Cerebellar cortex (tissue), 1 donor: Measurements from ENCODE around the gene ANKRD11.
A peak's percentile ranks its signal among the peaks of the same experiment; 100 is the strongest.

Experiments
- DNase-seq: peaks from one replicate; pipeline ENCODE4 v3.0.0-alpha.2; 2015; ENCODE audit warnings: low spot score

ANKRD11 gene

GRCh38 chr16:89297156-89297874, 193.0 kb downstream of the ANKRD11 start:
- DNase-seq = no peak

- no peak for DNase-seq
These were observed 194.4 kb downstream of the ANKRD11 start for GRCh38 chr16:89295915-89296314.

- no peak for DNase-seq
These were observed 195.1 kb downstream of the ANKRD11 start for GRCh38 chr16:89295071-89295900.

GRCh38 chr16:89294486-89294885, 195.9 kb downstream of the ANKRD11 start:
- no peak for DNase-seq

- DNase-seq = no peak
These were observed 196.9 kb downstream of the ANKRD11 start for GRCh38 chr16:89293276-89294143.

GRCh38 chr16:89292443-89293078, 197.8 kb downstream of the ANKRD11 start:
- DNase-seq = no peak

GRCh38 chr16:89291776-89292175, 198.6 kb downstream of the ANKRD11 start:
- DNase-seq = no peak

GRCh38 chr16:89291363-89291762, 199.0 kb downstream of the ANKRD11 start:
- DNase-seq = no peak

- DNase-seq = no peak
These were observed 199.5 kb downstream of the ANKRD11 start for GRCh38 chr16:89290887-89291286.

GRCh38 chr16:89290472-89290871, 199.9 kb downstream of the ANKRD11 start:
- DNase-seq = no peak

GRCh38 chr16:89289428-89290395, 200.6 kb downstream of the ANKRD11 start:
- peak; percentile 69 for DNase-seq

GRCh38 chr16:89288966-89289365, 201.4 kb downstream of the ANKRD11 start:
- no peak for DNase-seq

GRCh38 chr16:89288577-89288844, 201.8 kb downstream of the ANKRD11 start:
- no peak for DNase-seq

GRCh38 chr16:89287777-89288576, 202.4 kb downstream of the ANKRD11 start:
- DNase-seq = no peak

- no peak for DNase-seq
These were observed 204.3 kb downstream of the ANKRD11 start for GRCh38 chr16:89286096-89286495.

GRCh38 chr16:89285381-89285780, 205.0 kb downstream of the ANKRD11 start:
- no peak for DNase-seq

GRCh38 chr16:89283449-89283848, 206.9 kb downstream of the ANKRD11 start:
- DNase-seq = no peak

GRCh38 chr16:89282523-89282922, 207.8 kb downstream of the ANKRD11 start:
- no peak for DNase-seq

- DNase-seq = no peak
These were observed 208.5 kb downstream of the ANKRD11 start for GRCh38 chr16:89281829-89282228.

GRCh38 chr16:89281189-89281577, 209.2 kb downstream of the ANKRD11 start:
- DNase-seq = no peak
